ENCODE measurements around the gene NCF2. TPM values are rescaled to one million over a fixed set of nuclear protein-coding genes. Genes with fewer than 3 reads are reported as not detected.
A peak's percentile ranks its signal among the peaks of the same experiment; 100 is the strongest.

NCF2 gene
- total and polyA plus RNA-seq, 7 donors: 0.51 to 4.3 (median 2.3) TPM

- no peaks in the 10 kb centered on the region for H3K36me3 ChIP-seq (ENCODE audit: insufficient read depth in 1 of 2, low read depth in 1 of 2)
- intact Hi-C loops (cut with DNase I): no loop called here
- no peaks in the 10 kb centered on the region for H3K4me1 ChIP-seq
- H3K27ac ChIP-seq: peak overlapping the region; percentile 16
- TF ChIP-seq CTCF (IDR thresholded peaks at IDR 0.05): no peak
- H3K9me3 ChIP-seq: no peaks in the 10 kb centered on the region
- 59 to 66% (median 61%) methylated on average over 5 of the region's 5 CpGs for WGBS, 3 donors
- H3K4me3 ChIP-seq: no peak overlapping the region
- no peak for ATAC-seq
- DNase-seq: no peak
- peaks cover 0 to 3% (median 0%) of the 10 kb centered on the region in 3 donors for H3K27me3 ChIP-seq (ENCODE audit: insufficient read depth in 3 of 3, low read length in 2 of 3)
Observed at GRCh38 chr1:183597656-183598347, 7.5 kb upstream of the NCF2 start.

DNA sequence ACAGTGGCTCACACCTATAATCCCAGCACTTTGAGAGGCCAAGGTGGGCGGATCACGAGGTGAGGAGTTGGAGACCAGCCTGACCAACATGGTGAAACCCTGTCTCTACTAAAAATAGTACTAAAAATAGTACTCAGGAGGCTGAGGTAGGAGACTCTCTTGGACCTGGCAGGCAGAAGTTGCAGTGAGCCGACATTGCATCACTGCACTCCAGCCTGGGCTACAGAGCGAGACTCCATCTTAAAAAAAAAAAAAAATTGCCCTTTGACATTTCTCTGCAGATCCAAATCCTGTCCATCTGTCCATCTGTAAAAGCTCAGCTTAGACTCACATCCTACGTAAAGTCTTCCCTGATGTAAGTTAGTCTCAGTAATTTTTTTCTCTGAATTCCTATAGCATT lies 6.2 kb upstream of the NCF2 start:
- no peak overlapping the region for H3K4me3 ChIP-seq
- intact Hi-C loops (cut with DNase I): no loop called here
- H3K9me3 ChIP-seq: no peaks in the 10 kb centered on the region
- H3K27ac ChIP-seq: no peak overlapping the region
- no peak for DNase-seq
- H3K27me3 ChIP-seq (ENCODE audit: insufficient read depth in 3 of 3, low read length in 2 of 3): peaks cover 0 to 3% (median 0%) of the 10 kb centered on the region in 3 donors
- ATAC-seq: no peak
- H3K4me1 ChIP-seq: no peaks in the 10 kb centered on the region
- TF ChIP-seq CTCF (IDR thresholded peaks at IDR 0.05): no peak
- WGBS, 3 donors: 85 to 95% (median 90%) methylated on average over 5 of the region's 5 CpGs
- no peaks in the 10 kb centered on the region for H3K36me3 ChIP-seq (ENCODE audit: insufficient read depth in 1 of 2, low read depth in 1 of 2)

- H3K4me3 ChIP-seq: no peak overlapping the region
- H3K9me3 ChIP-seq: no peaks in the 10 kb centered on the region
- no peak for TF ChIP-seq CTCF (IDR thresholded peaks at IDR 0.05)
- no peaks in the 10 kb centered on the region for H3K4me1 ChIP-seq
- H3K27ac ChIP-seq: no peak overlapping the region
- 90 to 100% (median 96%) methylated on average over 2 of the region's 2 CpGs for WGBS, 3 donors
- no peak for ATAC-seq
- no peaks in the 10 kb centered on the region for H3K36me3 ChIP-seq (ENCODE audit: insufficient read depth in 1 of 2, low read depth in 1 of 2)
- intact Hi-C loops (cut with DNase I): no loop called here
- no peak for DNase-seq
- peaks cover 0 to 3% (median 0%) of the 10 kb centered on the region in 3 donors for H3K27me3 ChIP-seq (ENCODE audit: insufficient read depth in 3 of 3, low read length in 2 of 3)
Observed at GRCh38 chr1:183595537-183595936, 5.3 kb upstream of the NCF2 start.

DNA sequence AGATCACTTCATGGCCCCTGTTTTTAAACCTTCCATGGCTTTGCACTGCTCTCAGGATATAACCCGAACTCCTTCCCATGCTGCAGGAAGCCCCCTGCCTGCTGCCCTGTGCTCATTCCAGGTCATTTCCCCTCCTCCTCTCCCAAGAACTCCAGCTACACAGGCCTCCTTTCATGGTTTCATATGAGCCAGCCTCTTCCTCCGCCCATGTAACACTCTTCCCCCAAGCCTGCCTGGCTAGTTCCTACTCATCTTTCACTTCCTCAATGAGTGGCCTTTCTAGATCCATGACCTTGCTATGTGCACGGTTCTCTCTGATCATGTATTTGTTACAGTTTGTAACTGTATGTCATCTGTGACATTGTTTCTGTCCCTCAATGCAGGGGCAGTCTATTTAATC lies 3.1 kb upstream of the NCF2 start:
- ATAC-seq (no peak), DNase-seq (no peak)
- 44 to 54% (median 45%) methylated on average over 3 of the region's 3 CpGs for WGBS, 3 donors
- no peak overlapping the region for H3K4me3 ChIP-seq
- intact Hi-C loops (cut with DNase I): no loop called here
- no peak overlapping the region for H3K27ac ChIP-seq
- TF ChIP-seq CTCF (IDR thresholded peaks at IDR 0.05): no peak
- no peaks in the 10 kb centered on the region for H3K36me3 ChIP-seq (ENCODE audit: insufficient read depth in 1 of 2, low read depth in 1 of 2)
- peaks cover 0 to 3% (median 0%) of the 10 kb centered on the region in 3 donors for H3K27me3 ChIP-seq (ENCODE audit: insufficient read depth in 3 of 3, low read length in 2 of 3)
- no peaks in the 10 kb centered on the region for H3K9me3 ChIP-seq
- no peaks in the 10 kb centered on the region for H3K4me1 ChIP-seq

DNA sequence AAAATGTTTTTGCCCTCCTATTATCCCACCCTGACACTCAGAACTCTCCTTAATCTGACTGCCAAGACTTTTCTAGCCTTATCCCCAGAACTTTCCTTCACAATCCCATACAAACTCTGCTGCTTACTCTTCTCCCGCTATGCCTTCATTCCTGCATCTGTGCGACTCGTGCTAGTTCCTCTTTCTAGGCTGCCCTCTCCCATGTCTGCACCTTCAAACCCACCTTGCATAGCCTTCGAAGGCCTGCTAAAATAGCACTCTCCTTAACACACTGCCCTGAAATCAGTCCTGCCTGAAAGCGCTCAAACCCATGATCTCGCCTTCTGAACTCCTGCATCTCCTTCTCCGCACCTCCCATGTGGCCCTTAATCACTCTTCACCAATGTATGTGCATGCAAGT lies 2.5 kb upstream of the NCF2 start:
- Histone ChIP-seq H3K4me3 (no peak overlapping the region), H3K27ac (no peak overlapping the region), H3K4me1 (no peaks in the 10 kb centered on the region), H3K36me3 (ENCODE audit: insufficient read depth in 1 of 2, low read depth in 1 of 2) (no peaks in the 10 kb centered on the region), H3K27me3 (ENCODE audit: insufficient read depth in 3 of 3, low read length in 2 of 3) (peaks cover 0 to 3% (median 0%) of the 10 kb centered on the region in 3 donors), H3K9me3 (no peaks in the 10 kb centered on the region)
- WGBS, 3 donors: 91 to 96% (median 92%) methylated on average over 7 of the region's 7 CpGs
- ATAC-seq (no peak), DNase-seq (no peak)
- TF ChIP-seq CTCF (IDR thresholded peaks at IDR 0.05): no peak
- intact Hi-C loops (cut with DNase I): no loop called here

Measured in psoas muscle (tissue), 8 donors.